Activated naive CD4-positive, alpha-beta T cell treated with anti-CD3 and anti-CD28 coated beads, Interleukin-2, amount 10 ng/mL, durations not matched to agents 7 days and 5 days (primary cell): Measurements from ENCODE around the gene MGAT5.

Experiments
- CTCF ChIA-PET: fragments of 350-600 bp; sonication (Branson Sonifier 250); formaldehyde crosslinking; loops from one replicate; lab custom pipeline; 2021; ENCODE audit warnings: antibody characterized with exemption; lab: Charles Lee
- DNase-seq: peaks from one replicate; pipeline ENCODE4 v3.0.0-alpha.2; 2020
- H3K27ac Mint-ChIP-seq: one replicate; pipeline ENCODE4 v1.8.0; 2021; ENCODE audit warnings: mild to moderate bottlenecking, moderate library complexity, mixed read lengths
- H3K27me3 Mint-ChIP-seq: one replicate; pipeline ENCODE4 v1.8.0; 2021; ENCODE audit warnings: mild to moderate bottlenecking, mixed read lengths
- H3K36me3 Mint-ChIP-seq: one replicate; pipeline ENCODE4 v1.8.0; 2021; ENCODE audit warnings: mixed read lengths
- H3K4me1 Mint-ChIP-seq: one replicate; pipeline ENCODE4 v1.8.0; 2021; ENCODE audit warnings: mixed read lengths
- H3K4me3 Mint-ChIP-seq: one replicate; pipeline ENCODE4 v1.8.0; 2021; ENCODE audit warnings: mild to moderate bottlenecking, moderate library complexity, mixed read lengths
- H3K9me3 Mint-ChIP-seq: one replicate; pipeline ENCODE4 v1.8.0; 2021; ENCODE audit warnings: mixed read lengths

Gene MGAT5

GRCh38 chr2:134357814-134358213 lies 103.9 kb downstream of the MGAT5 start:
- no peak overlapping the region for H3K4me3 Mint-ChIP-seq
- H3K27me3 Mint-ChIP-seq = no peaks in the 10 kb centered on the region
- no peak for DNase-seq
- no peaks in the 10 kb centered on the region for H3K9me3 Mint-ChIP-seq
- no peaks in the 10 kb centered on the region for H3K4me1 Mint-ChIP-seq
- H3K36me3 Mint-ChIP-seq = peaks cover 21% of the 10 kb centered on the region
- CTCF ChIA-PET = no interaction called here
- no peak overlapping the region for H3K27ac Mint-ChIP-seq

- H3K27ac Mint-ChIP-seq = no peak overlapping the region
- H3K36me3 Mint-ChIP-seq = peaks cover 29% of the 10 kb centered on the region
- H3K9me3 Mint-ChIP-seq = no peaks in the 10 kb centered on the region
- H3K27me3 Mint-ChIP-seq = no peaks in the 10 kb centered on the region
- no peaks in the 10 kb centered on the region for H3K4me1 Mint-ChIP-seq
- H3K4me3 Mint-ChIP-seq = no peak overlapping the region
- DNase-seq = no peak
- CTCF ChIA-PET = interaction anchor here (1.2 kb wide), 1 partner anchor 241 kb away, joined by 3 read pairs; no protein-coding TSS in a partner anchor
Observed at GRCh38 chr2:134359367-134360081, 105.7 kb downstream of the MGAT5 start.

GRCh38 chr2:134360745-134361487 lies 107.0 kb downstream of the MGAT5 start:
- no peak for DNase-seq
- H3K36me3 Mint-ChIP-seq = peaks cover 35% of the 10 kb centered on the region
- no peaks in the 10 kb centered on the region for H3K9me3 Mint-ChIP-seq
- H3K4me1 Mint-ChIP-seq = no peaks in the 10 kb centered on the region
- no peak overlapping the region for H3K4me3 Mint-ChIP-seq
- no peaks in the 10 kb centered on the region for H3K27me3 Mint-ChIP-seq
- CTCF ChIA-PET = interaction anchor here (1.2 kb wide), 1 partner anchor 242 kb away, joined by 3 read pairs; no protein-coding TSS in a partner anchor
- no peak overlapping the region for H3K27ac Mint-ChIP-seq

- no peaks in the 10 kb centered on the region for H3K9me3 Mint-ChIP-seq
- peaks cover 35% of the 10 kb centered on the region for H3K36me3 Mint-ChIP-seq
- H3K27ac Mint-ChIP-seq = no peak overlapping the region
- CTCF ChIA-PET = no interaction called here
- DNase-seq = no peak
- no peaks in the 10 kb centered on the region for H3K27me3 Mint-ChIP-seq
- H3K4me1 Mint-ChIP-seq = no peaks in the 10 kb centered on the region
- no peak overlapping the region for H3K4me3 Mint-ChIP-seq
Observed at GRCh38 chr2:134361648-134362047, 107.8 kb downstream of the MGAT5 start.

- Mint-ChIP-seq H3K4me3 (no peak overlapping the region), H3K9me3 (no peaks in the 10 kb centered on the region), H3K27ac (no peak overlapping the region), H3K4me1 (peaks cover 5% of the 10 kb centered on the region), H3K27me3 (no peaks in the 10 kb centered on the region), H3K36me3 (peaks cover 35% of the 10 kb centered on the region)
- DNase-seq = no peak
- CTCF ChIA-PET = no interaction called here
Observed at GRCh38 chr2:134362152-134362668, 108.3 kb downstream of the MGAT5 start.

GRCh38 chr2:134362740-134363139 lies 108.9 kb downstream of the MGAT5 start:
- H3K4me1 Mint-ChIP-seq = peaks cover 9% of the 10 kb centered on the region
- CTCF ChIA-PET = no interaction called here
- no peak overlapping the region for H3K27ac Mint-ChIP-seq
- H3K4me3 Mint-ChIP-seq = no peak overlapping the region
- DNase-seq = no peak
- no peaks in the 10 kb centered on the region for H3K9me3 Mint-ChIP-seq
- no peaks in the 10 kb centered on the region for H3K27me3 Mint-ChIP-seq
- peaks cover 39% of the 10 kb centered on the region for H3K36me3 Mint-ChIP-seq

GRCh38 chr2:134365356-134365755 lies 111.5 kb downstream of the MGAT5 start:
- Mint-ChIP-seq H3K4me3 (no peak overlapping the region), H3K27me3 (no peaks in the 10 kb centered on the region), H3K9me3 (no peaks in the 10 kb centered on the region), H3K36me3 (peaks cover 35% of the 10 kb centered on the region), H3K4me1 (peaks cover 18% of the 10 kb centered on the region), H3K27ac (no peak overlapping the region)
- CTCF ChIA-PET = interaction anchor here (0.8 to 1.8 kb wide), 2 partner anchors 47 to 82 kb away, joined by 3 read pairs; no protein-coding TSS in a partner anchor
- DNase-seq = no peak

- Mint-ChIP-seq H3K4me3 (no peak overlapping the region), H3K4me1 (peaks cover 18% of the 10 kb centered on the region), H3K27me3 (no peaks in the 10 kb centered on the region), H3K27ac (no peak overlapping the region), H3K9me3 (no peaks in the 10 kb centered on the region), H3K36me3 (peaks cover 37% of the 10 kb centered on the region)
- CTCF ChIA-PET = interaction anchor here (0.8 kb wide), 1 partner anchor 83 kb away, joined by 3 read pairs; no protein-coding TSS in a partner anchor
- no peak for DNase-seq
Observed at GRCh38 chr2:134366359-134366758, 112.5 kb downstream of the MGAT5 start.

GRCh38 chr2:134367213-134367612 lies 113.3 kb downstream of the MGAT5 start:
- Mint-ChIP-seq H3K4me3 (no peak overlapping the region), H3K4me1 (peaks cover 18% of the 10 kb centered on the region), H3K27ac (no peak overlapping the region), H3K36me3 (peaks cover 33% of the 10 kb centered on the region), H3K9me3 (no peaks in the 10 kb centered on the region), H3K27me3 (no peaks in the 10 kb centered on the region)
- no peak for DNase-seq
- CTCF ChIA-PET = interaction anchor here (1.0 kb wide), 1 partner anchor 121 kb away, joined by 3 read pairs; no protein-coding TSS in a partner anchor

- H3K4me3 Mint-ChIP-seq = no peak overlapping the region
- peaks cover 23% of the 10 kb centered on the region for H3K36me3 Mint-ChIP-seq
- H3K4me1 Mint-ChIP-seq = peaks cover 18% of the 10 kb centered on the region
- no peaks in the 10 kb centered on the region for H3K27me3 Mint-ChIP-seq
- H3K27ac Mint-ChIP-seq = peak overlapping the region; percentile 6
- H3K9me3 Mint-ChIP-seq = no peaks in the 10 kb centered on the region
- CTCF ChIA-PET = interaction anchor here (1.0 kb wide), 1 partner anchor 122 kb away, joined by 3 read pairs; no protein-coding TSS in a partner anchor
- peak; percentile 21 for DNase-seq
Observed at GRCh38 chr2:134368009-134368817, 114.3 kb downstream of the MGAT5 start.

GRCh38 chr2:134369220-134369902 lies 115.5 kb downstream of the MGAT5 start:
- no peaks in the 10 kb centered on the region for H3K27me3 Mint-ChIP-seq
- no peak for DNase-seq
- peaks cover 18% of the 10 kb centered on the region for H3K4me1 Mint-ChIP-seq
- no peak overlapping the region for H3K4me3 Mint-ChIP-seq
- CTCF ChIA-PET = no interaction called here
- no peaks in the 10 kb centered on the region for H3K9me3 Mint-ChIP-seq
- H3K36me3 Mint-ChIP-seq = peaks cover 17% of the 10 kb centered on the region
- H3K27ac Mint-ChIP-seq = no peak overlapping the region

- H3K9me3 Mint-ChIP-seq = no peaks in the 10 kb centered on the region
- CTCF ChIA-PET = no interaction called here
- H3K4me1 Mint-ChIP-seq = peaks cover 18% of the 10 kb centered on the region
- H3K4me3 Mint-ChIP-seq = no peak overlapping the region
- peaks cover 10% of the 10 kb centered on the region for H3K36me3 Mint-ChIP-seq
- no peaks in the 10 kb centered on the region for H3K27me3 Mint-ChIP-seq
- no peak for DNase-seq
- H3K27ac Mint-ChIP-seq = no peak overlapping the region
Observed at GRCh38 chr2:134370655-134371445, 117.0 kb downstream of the MGAT5 start.

GRCh38 chr2:134372141-134372540 lies 118.3 kb downstream of the MGAT5 start:
- CTCF ChIA-PET = no interaction called here

More at GRCh38 chr2:134372141-134372540, 118.3 kb downstream of the MGAT5 start:
- no peak overlapping the region for H3K4me3 Mint-ChIP-seq
- H3K27me3 Mint-ChIP-seq = no peaks in the 10 kb centered on the region
- DNase-seq = no peak
- H3K9me3 Mint-ChIP-seq = no peaks in the 10 kb centered on the region
- H3K36me3 Mint-ChIP-seq = peaks cover 11% of the 10 kb centered on the region
- no peak overlapping the region for H3K27ac Mint-ChIP-seq
- peaks cover 14% of the 10 kb centered on the region for H3K4me1 Mint-ChIP-seq
